B cell (primary cell): ENCODE results near the gene IL26.

Source experiments
- CTCF ChIP-seq: fragments of 200-600 bp; IDR thresholded peaks from one replicate; pipeline ENCODE4 v1.8.0; 2022; ENCODE audit warnings: antibody characterized with exemption, mild to moderate bottlenecking
- EZH2 ChIP-seq: IDR thresholded peaks from 2 replicates; pipeline ENCODE4 v1.6.1; 2012; ENCODE audit warnings: borderline replicate concordance, low read depth, mild to moderate bottlenecking, moderate library complexity, low read length; ENCODE audit not compliant: insufficient read depth, poor library complexity, severe bottlenecking

GRCh38 chr12:68222326-68222725, 3.3 kb downstream of the IL26 start:
- TF ChIP-seq CTCF (no peak), EZH2 (no peak)
